SH-SY5Y (cell line): ENCODE measurements around the gene SEMA4D.

Source experiments
- GATA2 ChIP-seq: IDR thresholded peaks from 2 replicates; pipeline ENCODE4 v1.6.1; 2011; ENCODE audit warnings: mild to moderate bottlenecking, low read depth, low read length
- GATA3 ChIP-seq: IDR thresholded peaks from 2 replicates; pipeline ENCODE4 v1.6.1; 2011; ENCODE audit warnings: low read depth, mild to moderate bottlenecking, low read length, moderate library complexity

DNA sequence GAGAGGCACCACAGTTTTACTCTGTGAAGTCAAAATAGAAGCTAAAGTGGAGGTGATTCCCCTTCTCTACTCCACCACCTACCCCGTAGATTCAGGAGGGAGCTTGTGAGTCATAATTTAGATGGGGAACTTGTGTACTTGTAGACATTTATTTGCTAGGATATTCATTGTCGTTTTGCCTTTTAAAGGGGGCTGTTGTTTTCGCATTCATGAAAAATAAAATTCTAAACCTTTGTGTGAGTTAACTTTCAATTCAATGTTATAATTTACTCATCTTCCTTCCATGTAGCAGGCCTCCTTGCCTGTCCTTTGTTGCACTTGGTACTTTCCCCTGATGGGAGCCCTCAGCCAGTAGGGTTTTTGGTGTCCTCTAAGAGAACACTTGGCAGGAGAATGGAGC, 157.6 kb downstream of the SEMA4D start:
- TF ChIP-seq GATA2, result no peak
- no peak for TF ChIP-seq GATA3
